Measurements from ENCODE around the gene CUX1.
"Not testable (repeated sequence)": the region's sequence is repeated elsewhere in the genome, so short reads cannot be mapped to it uniquely, and the experiment has no call there.

CUX1 gene

DNA sequence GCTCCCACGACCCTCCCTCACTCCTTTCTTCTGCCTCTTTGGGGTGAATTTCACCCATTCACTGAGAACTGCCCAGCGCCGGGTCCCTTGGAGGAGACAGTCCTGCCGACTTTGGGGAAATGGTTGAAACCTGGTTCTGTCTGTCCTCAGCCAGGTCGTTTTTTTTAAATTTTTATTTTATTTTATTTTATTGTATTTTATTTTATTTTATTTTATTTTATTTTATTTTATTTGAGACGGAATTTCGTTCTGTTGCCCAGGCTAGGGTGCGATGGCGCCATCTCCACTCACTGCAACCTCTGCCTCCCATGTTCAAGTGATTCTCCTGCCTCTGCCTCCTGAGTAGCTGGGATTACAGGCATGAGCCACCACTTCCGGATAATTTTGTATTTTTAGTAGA is 363.3 kb downstream of the CUX1 start:
- DNase-seq (ENCODE audit: low read depth, low spot score) = no peak

DNA sequence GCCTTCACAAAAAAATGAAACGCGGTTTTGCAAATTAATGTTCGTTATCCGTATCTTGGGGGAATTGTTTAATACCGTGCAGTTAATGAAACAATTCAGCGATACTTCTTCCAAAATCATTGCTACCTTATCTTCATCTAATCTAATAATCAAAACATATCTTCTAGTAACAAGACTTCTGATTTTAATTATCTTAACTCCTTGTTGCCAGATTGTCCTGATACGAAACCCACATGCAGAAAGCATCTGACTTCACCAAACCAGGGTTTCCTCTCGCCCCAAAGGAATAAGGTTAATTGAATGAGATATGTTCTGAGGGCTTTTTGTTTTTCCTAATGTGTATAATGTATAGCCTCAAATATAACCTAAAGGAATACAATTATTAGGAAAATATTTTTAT is 364.1 kb downstream of the CUX1 start:
- DNase-seq (ENCODE audit: low read depth, low spot score) = no peak

DNA sequence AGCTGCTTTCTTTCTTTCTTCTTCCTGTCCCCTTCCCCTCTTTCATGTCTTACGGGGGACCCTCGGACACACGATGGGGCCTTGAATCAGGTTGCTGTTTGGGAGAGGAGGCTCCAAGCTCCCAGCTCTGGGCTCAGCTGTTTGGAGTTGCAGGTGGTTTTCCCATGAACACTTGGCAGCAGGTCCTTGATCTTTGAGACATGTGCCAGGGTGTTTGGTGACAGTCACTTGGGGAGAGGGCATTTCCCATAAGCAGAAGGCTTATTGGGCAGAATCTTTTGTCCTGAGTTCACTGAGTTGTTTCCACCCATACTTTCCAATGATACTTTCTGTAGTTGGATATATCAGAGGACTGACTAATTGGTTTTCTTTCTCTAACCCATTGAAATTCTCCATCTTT is 364.6 kb downstream of the CUX1 start:
- no peak for DNase-seq (ENCODE audit: low read depth, low spot score)

GRCh38 chr7:102183848-102184247 is 366.4 kb downstream of the CUX1 start:
- DNase-seq (ENCODE audit: low read depth, low spot score) = not testable (repeated sequence)

- DNase-seq (ENCODE audit: low read depth, low spot score) = no peak
These were observed 366.9 kb downstream of the CUX1 start for GRCh38 chr7:102184303-102184702.

DNA sequence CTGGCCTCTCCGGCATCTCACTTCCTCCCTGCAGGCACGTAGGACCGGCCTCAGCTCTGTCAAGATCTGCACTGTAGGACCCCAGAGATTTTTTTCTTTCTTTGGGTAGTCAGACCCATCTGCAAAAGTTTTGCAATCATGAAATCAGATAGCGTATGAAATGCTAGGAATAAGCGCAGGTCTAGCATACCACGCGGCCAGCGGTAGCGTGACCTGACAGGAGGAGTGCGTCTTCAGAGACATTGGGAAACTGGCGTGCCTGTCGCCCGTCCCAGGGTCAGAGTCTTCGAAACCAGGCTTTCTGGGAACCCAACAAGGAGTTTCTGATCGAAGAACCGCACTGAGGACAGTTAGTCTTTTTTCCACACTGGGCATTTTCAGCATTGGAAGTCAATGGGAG is 368.4 kb downstream of the CUX1 start:
- no peak for DNase-seq (ENCODE audit: low read depth, low spot score)

GRCh38 chr7:102186306-102186705 is 368.9 kb downstream of the CUX1 start:
- DNase-seq (ENCODE audit: low read depth, low spot score) = no peak

- no peak for DNase-seq (ENCODE audit: low read depth, low spot score)
These were observed 371.3 kb downstream of the CUX1 start for GRCh38 chr7:102188746-102189145.

DNA sequence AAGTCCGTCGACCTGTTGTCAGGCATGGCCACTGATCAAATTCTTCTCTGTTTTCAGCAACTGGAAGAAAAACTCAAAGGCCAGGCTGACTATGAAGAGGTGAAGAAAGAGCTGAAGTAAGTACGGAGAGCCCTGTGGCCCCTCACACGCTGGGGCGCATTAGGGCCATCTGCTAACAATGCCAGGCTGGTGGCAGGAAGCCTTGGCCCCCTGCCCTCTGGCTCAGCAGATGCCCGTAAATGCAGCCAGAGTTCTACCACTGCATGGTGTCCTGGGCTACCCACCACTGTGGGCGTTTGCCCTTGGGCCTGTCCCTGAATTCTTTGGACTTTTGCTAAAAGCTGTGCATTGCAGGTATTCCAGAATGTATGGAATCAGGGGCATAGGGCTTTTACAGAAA is 372.3 kb downstream of the CUX1 start:
- no peak for DNase-seq (ENCODE audit: low read depth, low spot score)

DNA sequence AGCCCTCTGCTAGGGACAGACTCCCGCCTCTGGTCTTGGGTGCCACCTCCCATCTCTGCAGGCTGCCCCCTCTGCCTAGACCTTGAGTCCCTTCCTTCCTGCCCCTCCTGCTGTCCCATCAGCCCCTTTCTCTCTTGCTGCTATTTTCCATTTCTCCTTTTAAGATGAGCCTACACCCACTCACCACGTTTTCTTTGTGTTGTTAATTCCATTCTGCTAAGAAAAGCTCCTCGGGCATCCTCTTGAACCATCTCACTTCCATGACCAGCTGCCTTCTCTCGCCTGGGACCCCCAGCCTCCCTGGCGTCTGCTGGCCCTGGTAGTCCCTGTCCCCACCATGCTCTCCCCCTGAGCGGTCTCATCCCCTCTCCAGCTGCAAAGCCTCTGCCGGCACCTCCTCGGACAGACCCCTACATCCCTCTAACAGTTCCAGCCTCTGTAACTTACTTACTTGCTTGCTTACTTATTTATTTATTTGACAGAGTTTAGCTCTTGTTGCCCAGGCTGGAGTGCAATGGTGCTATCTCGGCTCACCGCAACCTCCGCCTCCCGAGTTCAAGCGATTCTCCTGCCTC is 373.4 kb downstream of the CUX1 start:
- DNase-seq (ENCODE audit: low read depth, low spot score) = no peak

GRCh38 chr7:102191556-102192379 is 374.3 kb downstream of the CUX1 start:
- no peak for DNase-seq (ENCODE audit: low read depth, low spot score)

- DNase-seq (ENCODE audit: low read depth, low spot score) = no peak
These were observed 375.4 kb downstream of the CUX1 start for GRCh38 chr7:102192790-102193189.

GRCh38 chr7:102193806-102194205 is 376.4 kb downstream of the CUX1 start:
- no peak for DNase-seq (ENCODE audit: low read depth, low spot score)

DNA sequence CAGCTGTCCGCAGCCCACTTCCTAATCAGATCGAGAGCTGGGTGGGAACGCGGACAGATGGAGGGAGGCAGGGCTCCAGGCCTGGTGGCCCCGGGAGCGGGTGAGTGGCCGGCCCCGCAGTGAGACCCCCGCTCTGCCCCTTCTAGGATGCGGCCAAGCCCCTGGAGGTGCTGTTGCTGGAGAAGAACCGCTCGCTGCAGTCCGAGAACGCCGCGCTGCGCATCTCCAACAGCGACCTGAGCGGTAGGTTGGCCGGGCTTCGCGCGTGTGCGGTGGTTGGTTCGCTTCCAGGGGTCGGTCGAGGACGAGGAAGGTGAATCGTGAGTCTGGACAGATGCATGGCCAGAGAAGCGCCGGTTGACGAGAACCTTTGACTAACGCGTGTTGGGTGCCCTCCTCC is 377.9 kb downstream of the CUX1 start:
- DNase-seq (ENCODE audit: low read depth, low spot score) = no peak

GRCh38 chr7:102196028-102196427 is 378.6 kb downstream of the CUX1 start:
- DNase-seq (ENCODE audit: low read depth, low spot score) = no peak

GRCh38 chr7:102197161-102197560 is 379.7 kb downstream of the CUX1 start:
- no peak for DNase-seq (ENCODE audit: low read depth, low spot score)

DNA sequence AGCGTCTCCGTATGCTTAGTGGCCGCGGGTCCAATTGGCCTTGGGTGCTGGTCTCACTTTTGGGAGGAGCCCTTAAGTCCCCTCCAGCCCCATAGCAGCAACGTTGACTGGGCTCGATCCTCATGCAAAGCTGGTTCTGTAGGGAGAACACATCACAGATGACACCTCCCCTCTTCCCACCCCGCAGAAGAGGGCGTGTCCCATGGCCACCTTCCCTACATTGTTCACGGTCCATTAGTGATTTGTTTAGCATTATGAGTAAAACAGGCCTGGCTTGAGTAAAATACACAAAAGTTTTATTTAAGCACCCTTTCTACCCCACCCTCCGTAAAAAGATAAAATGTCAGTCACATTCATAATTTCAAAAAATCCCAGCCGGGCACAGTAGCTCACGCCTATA is 380.2 kb downstream of the CUX1 start:
- no peak for DNase-seq (ENCODE audit: low read depth, low spot score)

- DNase-seq (ENCODE audit: low read depth, low spot score) = no peak
These were observed 381.1 kb downstream of the CUX1 start for GRCh38 chr7:102198417-102198956.

DNA sequence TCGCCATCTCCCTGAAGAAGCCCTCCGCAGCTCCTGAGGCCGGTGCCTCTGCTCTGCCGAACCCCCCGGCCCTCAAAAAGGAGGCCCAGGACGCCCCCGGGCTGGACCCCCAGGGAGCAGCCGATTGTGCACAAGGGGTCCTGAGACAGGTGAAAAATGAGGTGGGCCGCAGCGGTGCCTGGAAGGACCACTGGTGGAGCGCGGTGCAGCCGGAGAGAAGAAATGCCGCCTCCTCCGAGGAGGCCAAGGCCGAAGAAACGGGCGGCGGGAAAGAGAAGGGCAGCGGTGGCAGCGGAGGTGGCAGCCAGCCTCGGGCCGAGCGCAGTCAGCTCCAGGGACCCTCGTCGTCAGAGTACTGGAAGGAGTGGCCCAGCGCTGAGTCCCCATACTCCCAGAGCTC is 384.1 kb downstream of the CUX1 start:
- no peak for DNase-seq (ENCODE audit: low read depth, low spot score)

DNA sequence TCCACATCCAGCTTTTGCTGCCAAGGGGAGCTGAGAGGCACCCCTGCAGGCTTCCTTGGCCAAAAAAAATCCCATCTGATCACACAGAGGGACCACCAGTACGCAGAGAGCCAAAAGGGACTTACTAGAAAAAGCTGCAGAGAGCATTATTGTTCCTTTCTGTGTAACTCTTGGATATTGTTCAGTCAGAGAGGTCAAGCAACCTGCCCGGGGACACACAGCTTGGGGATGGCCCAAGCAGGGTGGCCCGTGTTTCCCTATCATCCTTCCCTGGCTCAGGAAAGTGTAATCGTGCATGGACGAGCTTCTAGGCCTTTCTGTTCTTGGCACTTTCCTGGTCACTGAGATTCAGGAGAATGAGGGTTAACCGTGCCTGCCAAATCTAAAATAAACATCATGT is 385.1 kb downstream of the CUX1 start:
- no peak for DNase-seq (ENCODE audit: low read depth, low spot score)

- DNase-seq (ENCODE audit: low read depth, low spot score) = no peak
These were observed 385.8 kb downstream of the CUX1 start for GRCh38 chr7:102203218-102203617.

DNA sequence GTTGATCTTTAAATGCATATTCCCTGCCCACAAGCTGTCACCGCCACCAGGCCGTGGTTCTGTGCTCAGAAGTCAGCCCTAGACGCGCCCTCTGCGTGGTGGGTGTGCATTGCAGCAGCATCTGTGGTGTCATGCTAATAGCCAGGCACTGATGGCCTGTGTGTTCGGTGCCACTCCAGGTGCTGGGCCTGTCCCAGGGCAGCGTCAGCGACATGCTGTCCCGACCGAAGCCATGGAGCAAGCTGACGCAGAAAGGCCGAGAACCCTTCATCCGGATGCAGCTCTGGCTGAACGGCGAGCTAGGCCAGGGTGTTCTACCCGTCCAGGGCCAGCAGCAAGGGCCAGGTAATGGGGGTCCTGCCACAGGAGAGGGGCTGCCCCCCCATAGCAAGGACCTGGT is 386.8 kb downstream of the CUX1 start:
- no peak for DNase-seq (ENCODE audit: low read depth, low spot score)

- no peak for DNase-seq (ENCODE audit: low read depth, low spot score)
These were observed 388.5 kb downstream of the CUX1 start for GRCh38 chr7:102205915-102206314.

Data from activated CD4-positive, CD25-positive, alpha-beta regulatory T cell treated with anti-CD3 and anti-CD28 coated beads, Interleukin-2, amount 50 U/mL, for 16 hours (primary cell).